ENCODE measurements around the gene TULP1. TPM values are rescaled to one million over a fixed set of nuclear protein-coding genes. Genes with fewer than 3 reads are reported as not detected.

The TULP1 gene
- total RNA-seq, 3 donors from 2014 or later: not detected

GRCh38 chr6:35481226-35481625, 31.5 kb downstream of the TULP1 start:
- H3K36me3 ChIP-seq: no peaks in the 10 kb centered on the region
- no peak for DNase-seq (ENCODE audit: low spot score in 2 of 2)
- H3K4me3 ChIP-seq: no peak overlapping the region
- no peaks in the 10 kb centered on the region for H3K27me3 ChIP-seq
- no peaks in the 10 kb centered on the region for H3K9me3 ChIP-seq
- intact Hi-C loops (cut with DNase I; ENCODE audit: low total_unique reads): no loop called here
- peaks cover 11 to 13% of the 10 kb centered on the region in 2 donors for H3K4me1 ChIP-seq
- TF ChIP-seq, protein P1, sequence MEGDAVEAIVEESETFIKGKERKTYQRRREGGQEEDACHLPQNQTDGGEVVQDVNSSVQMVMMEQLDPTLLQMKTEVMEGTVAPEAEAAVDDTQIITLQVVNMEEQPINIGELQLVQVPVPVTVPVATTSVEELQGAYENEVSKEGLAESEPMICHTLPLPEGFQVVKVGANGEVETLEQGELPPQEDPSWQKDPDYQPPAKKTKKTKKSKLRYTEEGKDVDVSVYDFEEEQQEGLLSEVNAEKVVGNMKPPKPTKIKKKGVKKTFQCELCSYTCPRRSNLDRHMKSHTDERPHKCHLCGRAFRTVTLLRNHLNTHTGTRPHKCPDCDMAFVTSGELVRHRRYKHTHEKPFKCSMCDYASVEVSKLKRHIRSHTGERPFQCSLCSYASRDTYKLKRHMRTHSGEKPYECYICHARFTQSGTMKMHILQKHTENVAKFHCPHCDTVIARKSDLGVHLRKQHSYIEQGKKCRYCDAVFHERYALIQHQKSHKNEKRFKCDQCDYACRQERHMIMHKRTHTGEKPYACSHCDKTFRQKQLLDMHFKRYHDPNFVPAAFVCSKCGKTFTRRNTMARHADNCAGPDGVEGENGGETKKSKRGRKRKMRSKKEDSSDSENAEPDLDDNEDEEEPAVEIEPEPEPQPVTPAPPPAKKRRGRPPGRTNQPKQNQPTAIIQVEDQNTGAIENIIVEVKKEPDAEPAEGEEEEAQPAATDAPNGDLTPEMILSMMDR (IDR thresholded peaks at IDR 0.05): no peak
- no peak for TF ChIP-seq POLR2AphosphoS5 (IDR thresholded peaks at IDR 0.05)
- H3K27ac ChIP-seq: no peak overlapping the region

DNA sequence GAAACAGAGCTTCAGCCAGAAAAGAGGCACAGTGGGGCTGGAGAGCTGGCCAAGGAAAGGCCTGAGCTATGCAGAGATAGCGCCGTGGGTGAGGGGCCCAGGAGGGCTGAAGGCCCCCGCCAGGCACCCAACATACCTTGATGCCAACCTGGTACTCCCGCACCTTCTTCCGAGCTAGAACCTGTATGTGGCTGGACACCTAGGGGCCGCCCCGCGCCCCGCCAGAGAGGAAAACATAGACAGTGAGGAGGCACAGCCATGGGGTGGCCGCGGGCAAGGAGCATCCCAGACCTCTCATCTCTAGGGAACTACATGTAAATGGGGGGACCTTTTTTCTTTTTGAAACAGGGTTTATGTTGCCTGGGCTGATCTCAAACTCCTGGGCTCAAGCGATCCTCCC, 32.5 kb downstream of the TULP1 start:
- Histone ChIP-seq H3K9me3 (no peaks in the 10 kb centered on the region), H3K4me3 (no peak overlapping the region), H3K4me1 (peaks cover 3 to 6% of the 10 kb centered on the region in 2 donors), H3K27ac (no peak overlapping the region), H3K27me3 (no peaks in the 10 kb centered on the region), H3K36me3 (no peaks in the 10 kb centered on the region)
- no peak for DNase-seq (ENCODE audit: low spot score in 2 of 2)
- intact Hi-C loops (cut with DNase I; ENCODE audit: low total_unique reads): no loop called here
- TF ChIP-seq, protein P1 (IDR thresholded peaks at IDR 0.05): no peak
- no peak for TF ChIP-seq POLR2A (IDR thresholded peaks at IDR 0.05)
- no peak for TF ChIP-seq POLR2AphosphoS5 (IDR thresholded peaks at IDR 0.05)

DNA sequence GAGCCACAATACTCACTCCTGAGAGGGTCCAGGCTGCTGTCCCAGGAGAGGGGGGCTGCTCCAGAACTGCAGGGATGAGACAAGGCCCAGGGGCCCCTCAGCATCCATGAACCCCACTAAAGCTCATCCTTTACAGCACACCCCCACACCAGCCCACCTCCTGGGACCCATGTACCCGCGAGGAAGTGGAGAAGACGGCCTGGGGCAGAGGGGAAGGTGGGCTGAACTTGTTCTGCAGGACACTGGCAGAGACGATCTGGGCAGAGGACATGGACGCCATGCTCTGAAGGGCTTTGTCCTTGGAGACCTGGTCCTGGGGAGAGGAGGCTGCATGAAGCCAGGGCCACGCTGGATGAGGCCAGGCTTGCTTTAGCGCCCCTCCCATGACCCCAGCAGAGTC, 34.4 kb downstream of the TULP1 start:
- TF ChIP-seq, protein P1 (IDR thresholded peaks at IDR 0.05): no peak
- no peak for TF ChIP-seq POLR2A (IDR thresholded peaks at IDR 0.05)
- no peak for TF ChIP-seq POLR2AphosphoS5 (IDR thresholded peaks at IDR 0.05)
- no peak for DNase-seq (ENCODE audit: low spot score in 2 of 2)
- Histone ChIP-seq H3K27ac (no peak overlapping the region), H3K9me3 (no peaks in the 10 kb centered on the region), H3K4me1 (no peaks in the 10 kb centered on the region), H3K4me3 (no peak overlapping the region), H3K27me3 (no peaks in the 10 kb centered on the region), H3K36me3 (peaks cover 4% of the 10 kb centered on the region)
- intact Hi-C loops (cut with DNase I; ENCODE audit: low total_unique reads): no loop called here

GRCh38 chr6:35477551-35478179, 35.0 kb downstream of the TULP1 start:
- H3K36me3 ChIP-seq: peaks cover 4% of the 10 kb centered on the region
- no peak overlapping the region for H3K27ac ChIP-seq
- intact Hi-C loops (cut with DNase I; ENCODE audit: low total_unique reads): no loop called here
- no peaks in the 10 kb centered on the region for H3K9me3 ChIP-seq
- TF ChIP-seq POLR2A (IDR thresholded peaks at IDR 0.05): no peak
- TF ChIP-seq POLR2AphosphoS5 (IDR thresholded peaks at IDR 0.05): no peak
- TF ChIP-seq, protein P1 (IDR thresholded peaks at IDR 0.05): no peak
- no peak for DNase-seq (ENCODE audit: low spot score in 2 of 2)
- no peak overlapping the region for H3K4me3 ChIP-seq
- H3K27me3 ChIP-seq: no peaks in the 10 kb centered on the region
- H3K4me1 ChIP-seq: no peaks in the 10 kb centered on the region

DNA sequence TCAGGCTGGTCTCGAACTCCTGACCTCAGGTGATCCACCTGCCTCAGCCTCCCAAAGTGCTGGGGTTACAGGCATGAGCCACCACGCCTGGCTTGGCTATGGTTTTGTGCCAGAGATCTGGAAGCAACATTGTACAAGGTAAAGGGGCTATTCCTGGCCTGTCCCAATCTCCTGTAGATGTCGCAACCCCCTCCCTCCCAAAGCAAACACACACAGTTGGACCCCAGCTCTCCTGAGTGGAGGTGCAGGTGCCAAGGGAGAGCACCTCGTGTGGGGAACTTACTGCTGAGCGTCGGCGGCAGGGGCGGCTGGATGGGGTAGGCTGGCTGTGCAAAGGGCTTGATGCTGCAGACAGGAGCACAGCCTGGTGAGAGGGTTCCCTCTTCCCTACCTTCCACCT, 35.7 kb downstream of the TULP1 start:
- no peak overlapping the region for H3K4me3 ChIP-seq
- H3K36me3 ChIP-seq: peaks cover 4% of the 10 kb centered on the region
- TF ChIP-seq, protein P1 (IDR thresholded peaks at IDR 0.05): no peak
- TF ChIP-seq POLR2A (IDR thresholded peaks at IDR 0.05) (no peak), POLR2AphosphoS5 (IDR thresholded peaks at IDR 0.05) (no peak)
- H3K27ac ChIP-seq: no peak overlapping the region
- H3K9me3 ChIP-seq: no peaks in the 10 kb centered on the region
- peaks cover 0 to 1% of the 10 kb centered on the region in 2 donors for H3K4me1 ChIP-seq
- DNase-seq (ENCODE audit: low spot score in 2 of 2): no peak
- intact Hi-C loops (cut with DNase I; ENCODE audit: low total_unique reads): no loop called here
- no peaks in the 10 kb centered on the region for H3K27me3 ChIP-seq

All from breast epithelium (tissue), 4 donors.